GM10266 (cell line): Measurements from ENCODE around the gene TAC4.

Source experiments
- DNase-seq: peaks from one replicate; pipeline ENCODE4 v3.0.0; 2012; ENCODE audit errors: extremely low spot score
- TF ChIP-seq, protein P1 (sequence below): IDR thresholded peaks from 2 replicates; pipeline ENCODE4 v1.5.1; 2012; ENCODE audit warnings: mild to moderate bottlenecking, low read depth; ENCODE audit not compliant: control insufficient read depth, insufficient read depth; ENCODE audit errors: missing control alignments

TAC4 gene

DNA sequence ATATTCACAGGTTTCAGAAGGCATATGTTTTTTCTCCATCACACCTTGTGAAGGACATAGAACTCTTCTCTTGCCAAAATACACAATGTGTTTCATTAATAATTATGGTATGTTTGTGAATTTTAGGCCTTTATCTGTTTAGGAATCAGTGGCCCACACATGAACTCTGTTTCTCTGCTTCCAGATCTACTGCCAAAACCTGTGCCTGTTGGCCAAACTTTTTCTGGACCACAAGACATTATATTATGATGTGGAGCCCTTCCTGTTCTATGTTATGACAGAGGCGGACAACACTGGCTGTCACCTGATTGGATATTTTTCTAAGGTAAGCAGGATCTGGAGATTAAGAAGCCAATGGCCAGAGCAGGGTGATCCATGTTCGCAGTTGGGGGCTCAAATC lies 26.4 kb downstream of the TAC4 start:
- DNase-seq, result no peak
- TF ChIP-seq, protein P1, sequence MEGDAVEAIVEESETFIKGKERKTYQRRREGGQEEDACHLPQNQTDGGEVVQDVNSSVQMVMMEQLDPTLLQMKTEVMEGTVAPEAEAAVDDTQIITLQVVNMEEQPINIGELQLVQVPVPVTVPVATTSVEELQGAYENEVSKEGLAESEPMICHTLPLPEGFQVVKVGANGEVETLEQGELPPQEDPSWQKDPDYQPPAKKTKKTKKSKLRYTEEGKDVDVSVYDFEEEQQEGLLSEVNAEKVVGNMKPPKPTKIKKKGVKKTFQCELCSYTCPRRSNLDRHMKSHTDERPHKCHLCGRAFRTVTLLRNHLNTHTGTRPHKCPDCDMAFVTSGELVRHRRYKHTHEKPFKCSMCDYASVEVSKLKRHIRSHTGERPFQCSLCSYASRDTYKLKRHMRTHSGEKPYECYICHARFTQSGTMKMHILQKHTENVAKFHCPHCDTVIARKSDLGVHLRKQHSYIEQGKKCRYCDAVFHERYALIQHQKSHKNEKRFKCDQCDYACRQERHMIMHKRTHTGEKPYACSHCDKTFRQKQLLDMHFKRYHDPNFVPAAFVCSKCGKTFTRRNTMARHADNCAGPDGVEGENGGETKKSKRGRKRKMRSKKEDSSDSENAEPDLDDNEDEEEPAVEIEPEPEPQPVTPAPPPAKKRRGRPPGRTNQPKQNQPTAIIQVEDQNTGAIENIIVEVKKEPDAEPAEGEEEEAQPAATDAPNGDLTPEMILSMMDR, result no peak

GRCh38 chr17:49820773-49821172 lies 27.1 kb downstream of the TAC4 start:
- DNase-seq, result no peak
- TF ChIP-seq, protein P1, result no peak

GRCh38 chr17:49819651-49820050 lies 28.2 kb downstream of the TAC4 start:
- TF ChIP-seq, protein P1, result no peak
- no peak for DNase-seq

GRCh38 chr17:49819138-49819537 lies 28.7 kb downstream of the TAC4 start:
- TF ChIP-seq, protein P1, result no peak
- no peak for DNase-seq

- DNase-seq, result no peak
- TF ChIP-seq, protein P1, result no peak
Observed at GRCh38 chr17:49817993-49818392, 29.9 kb downstream of the TAC4 start.

- DNase-seq, result no peak
- TF ChIP-seq, protein P1, result no peak
Observed at GRCh38 chr17:49815761-49816281, 32.0 kb downstream of the TAC4 start.

DNA sequence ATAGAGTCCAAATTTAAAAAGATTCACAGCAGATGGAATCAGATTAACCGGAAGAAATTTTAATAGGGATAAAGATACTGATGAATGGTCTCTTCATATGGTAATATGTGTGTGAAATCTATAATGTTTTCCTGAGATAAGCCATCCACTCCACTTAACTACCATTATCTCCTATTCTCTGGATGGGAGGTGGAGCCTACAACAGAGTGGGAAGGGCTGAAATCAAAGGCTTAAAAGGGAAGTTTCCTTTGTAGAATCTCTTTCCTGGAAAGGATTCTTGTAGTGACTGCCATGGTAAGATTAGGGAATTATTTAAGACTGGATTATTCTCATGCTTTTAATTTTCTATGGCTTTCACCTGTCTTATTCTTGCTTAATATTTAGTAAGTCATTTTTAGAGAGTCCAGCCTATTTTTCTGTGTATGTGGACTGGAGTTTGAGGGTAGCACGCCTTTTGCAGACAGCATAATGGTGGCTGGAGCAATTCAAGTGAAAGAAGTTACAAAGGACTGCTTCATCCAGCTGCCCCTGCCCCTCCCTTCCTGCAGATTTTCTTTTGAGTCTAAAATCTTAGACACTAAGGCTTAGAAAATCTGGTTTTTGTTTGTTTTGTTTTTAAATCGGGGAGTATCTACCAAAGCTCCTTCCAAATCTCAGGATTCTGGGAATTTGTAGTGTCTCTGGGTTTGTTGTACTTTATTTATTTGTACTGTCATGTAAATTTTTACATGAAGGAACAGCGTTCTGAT lies 32.9 kb downstream of the TAC4 start:
- TF ChIP-seq, protein P1, result no peak
- DNase-seq, result no peak
